ENCODE measurements around the gene SLC5A1.

SLC5A1 gene

GRCh38 chr22:32042924-32043323 is at the start of gene SLC5A1:
TSS of gene SLC5A1 (plus strand) at chr22:32043261. CDS start at chr22:32043282, 21 bp downstream.
- H3K4me3 ChIP-seq (ENCODE audit: low read depth, low read length) = no peak within 1 kb of the TSS
- TF ChIP-seq CTCF (IDR thresholded peaks at IDR 0.05; ENCODE audit: insufficient read depth, low read depth, low read length, missing control alignments) = no peak
- no peak for DNase-seq (ENCODE audit: low read depth)

- no peak for DNase-seq (ENCODE audit: low read depth)
- no peak overlapping the region for H3K4me3 ChIP-seq (ENCODE audit: low read depth, low read length)
- TF ChIP-seq CTCF (IDR thresholded peaks at IDR 0.05; ENCODE audit: insufficient read depth, low read depth, low read length, missing control alignments) = no peak
Observed at GRCh38 chr22:31995046-31995445, 48.0 kb upstream of the SLC5A1 start.

GRCh38 chr22:31995807-31996206 is 47.3 kb upstream of the SLC5A1 start:
- no peak overlapping the region for H3K4me3 ChIP-seq (ENCODE audit: low read depth, low read length)
- DNase-seq (ENCODE audit: low read depth) = no peak
- TF ChIP-seq CTCF (IDR thresholded peaks at IDR 0.05; ENCODE audit: insufficient read depth, low read depth, low read length, missing control alignments) = no peak

GRCh38 chr22:31998784-31999385 is 44.2 kb upstream of the SLC5A1 start:
- H3K4me3 ChIP-seq (ENCODE audit: low read depth, low read length) = no peak overlapping the region
- TF ChIP-seq CTCF (IDR thresholded peaks at IDR 0.05; ENCODE audit: insufficient read depth, low read depth, low read length, missing control alignments) = no peak
- no peak for DNase-seq (ENCODE audit: low read depth)

- no peak for DNase-seq (ENCODE audit: low read depth)
- no peak for TF ChIP-seq CTCF (IDR thresholded peaks at IDR 0.05; ENCODE audit: insufficient read depth, low read depth, low read length, missing control alignments)
- H3K4me3 ChIP-seq (ENCODE audit: low read depth, low read length) = no peak overlapping the region
Observed at GRCh38 chr22:32000181-32000580, 42.9 kb upstream of the SLC5A1 start.

GRCh38 chr22:32005453-32005852 is 37.6 kb upstream of the SLC5A1 start:
- no peak for TF ChIP-seq CTCF (IDR thresholded peaks at IDR 0.05; ENCODE audit: insufficient read depth, low read depth, low read length, missing control alignments)
- DNase-seq (ENCODE audit: low read depth) = no peak
- no peak overlapping the region for H3K4me3 ChIP-seq (ENCODE audit: low read depth, low read length)

- no peak overlapping the region for H3K4me3 ChIP-seq (ENCODE audit: low read depth, low read length)
- no peak for TF ChIP-seq CTCF (IDR thresholded peaks at IDR 0.05; ENCODE audit: insufficient read depth, low read depth, low read length, missing control alignments)
Observed at GRCh38 chr22:32013200-32013599, 29.9 kb upstream of the SLC5A1 start.

More at GRCh38 chr22:32013200-32013599, 29.9 kb upstream of the SLC5A1 start:
- DNase-seq (ENCODE audit: low read depth) = no peak

All from GM12865 (cell line).